ENCODE results near the gene CHD6.

CHD6 gene

GRCh38 chr20:41366546-41367392 is 251.4 kb downstream of the CHD6 start, which contains the start of gene EMILIN3:
EMILIN3 (minus strand) TSS chr20:41366818; CDS start chr20:41366634, 184 bp downstream.
- Histone ChIP-seq H3K27ac (ENCODE audit: low read depth, low read length, poor library complexity, severe bottlenecking) (no peak within 1 kb of the TSS), H3K4me3 (ENCODE audit: low read depth, low read length, poor library complexity, severe bottlenecking) (no peak within 1 kb of the TSS), H3K4me1 (ENCODE audit: insufficient read depth, low read length, severe bottlenecking) (no peaks in the 10 kb centered on the region), H3K9me2 (ENCODE audit: low read depth, low read length) (no peaks in the 10 kb centered on the region), H3K27me3 (ENCODE audit: insufficient read depth, low read length) (no peaks in the 10 kb centered on the region), H3K36me3 (ENCODE audit: insufficient read depth, low read length) (no peaks in the 10 kb centered on the region), H3K9me3 (ENCODE audit: low read length) (no peaks in the 10 kb centered on the region), H4K20me1 (ENCODE audit: insufficient read depth, low read length) (no peaks in the 10 kb centered on the region), H2AFZ (ENCODE audit: low read length) (no peak within 1 kb of the TSS), H3F3A (ENCODE audit: insufficient read depth, low read length) (no peaks in the 10 kb centered on the region), H3K9ac (ENCODE audit: low read length) (no peak within 1 kb of the TSS), H3K79me2 (ENCODE audit: insufficient read depth, low read length) (no peaks in the 10 kb centered on the region), H3K4me2 (ENCODE audit: low read length) (no peak within 1 kb of the TSS)
- TF ChIP-seq CTCF (IDR thresholded peaks at IDR 0.05; ENCODE audit: low read length) (no peak), EZH2 (IDR thresholded peaks at IDR 0.05; ENCODE audit: borderline replicate concordance, low read length) (no peak)

GRCh38 chr20:41365777-41366545 is 252.2 kb downstream of the CHD6 start:
- H3K27me3 ChIP-seq (ENCODE audit: insufficient read depth, low read length): no peaks in the 10 kb centered on the region
- H3K9me3 ChIP-seq (ENCODE audit: low read length): no peaks in the 10 kb centered on the region
- no peak for TF ChIP-seq EZH2 (IDR thresholded peaks at IDR 0.05; ENCODE audit: borderline replicate concordance, low read length)
- TF ChIP-seq CTCF (IDR thresholded peaks at IDR 0.05; ENCODE audit: low read length): no peak
- H3K36me3 ChIP-seq (ENCODE audit: insufficient read depth, low read length): no peaks in the 10 kb centered on the region
- no peak overlapping the region for H3K27ac ChIP-seq (ENCODE audit: low read depth, low read length, poor library complexity, severe bottlenecking)
- H3K4me2 ChIP-seq (ENCODE audit: low read length): no peak overlapping the region
- H2AFZ ChIP-seq (ENCODE audit: low read length): no peak overlapping the region
- no peaks in the 10 kb centered on the region for H3K79me2 ChIP-seq (ENCODE audit: insufficient read depth, low read length)
- no peaks in the 10 kb centered on the region for H3F3A ChIP-seq (ENCODE audit: insufficient read depth, low read length)
- H3K9ac ChIP-seq (ENCODE audit: low read length): no peak overlapping the region
- no peaks in the 10 kb centered on the region for H3K9me2 ChIP-seq (ENCODE audit: low read depth, low read length)
- H3K4me3 ChIP-seq (ENCODE audit: low read depth, low read length, poor library complexity, severe bottlenecking): no peak overlapping the region
- no peaks in the 10 kb centered on the region for H4K20me1 ChIP-seq (ENCODE audit: insufficient read depth, low read length)
- no peaks in the 10 kb centered on the region for H3K4me1 ChIP-seq (ENCODE audit: insufficient read depth, low read length, severe bottlenecking)

- Histone ChIP-seq H3K9ac (ENCODE audit: low read length) (no peak overlapping the region), H3K4me1 (ENCODE audit: insufficient read depth, low read length, severe bottlenecking) (no peaks in the 10 kb centered on the region), H3K9me2 (ENCODE audit: low read depth, low read length) (no peaks in the 10 kb centered on the region), H3K27ac (ENCODE audit: low read depth, low read length, poor library complexity, severe bottlenecking) (no peak overlapping the region), H4K20me1 (ENCODE audit: insufficient read depth, low read length) (no peaks in the 10 kb centered on the region), H3K4me3 (ENCODE audit: low read depth, low read length, poor library complexity, severe bottlenecking) (no peak overlapping the region), H3K27me3 (ENCODE audit: insufficient read depth, low read length) (no peaks in the 10 kb centered on the region; the same call in 1 of the 2 replicates), H3K4me2 (ENCODE audit: low read length) (no peak overlapping the region), H3K36me3 (ENCODE audit: insufficient read depth, low read length) (no peaks in the 10 kb centered on the region), H3K9me3 (ENCODE audit: low read length) (no peaks in the 10 kb centered on the region), H3K79me2 (ENCODE audit: insufficient read depth, low read length) (no peaks in the 10 kb centered on the region), H2AFZ (ENCODE audit: low read length) (no peak overlapping the region), H3F3A (ENCODE audit: insufficient read depth, low read length) (no peaks in the 10 kb centered on the region)
- TF ChIP-seq CTCF (IDR thresholded peaks at IDR 0.05; ENCODE audit: low read length) (no peak), EZH2 (IDR thresholded peaks at IDR 0.05; ENCODE audit: borderline replicate concordance, low read length) (no peak)
Measured at GRCh38 chr20:41364967-41365765, 253.0 kb downstream of the CHD6 start.

All from OCI-LY1 (cell line).